GM12801 (cell line): ENCODE results near the gene RBL2.

Experiments used
- CTCF ChIP-seq: IDR thresholded peaks from one replicate; pipeline ENCODE4 v1.5.1; 2011; ENCODE audit warnings: control low read depth; ENCODE audit not compliant: insufficient read length; ENCODE audit errors: extremely low read depth

Gene RBL2

GRCh38 chr16:53509906-53510703 lies 75.8 kb downstream of the RBL2 start:
- peak; percentile 88 for TF ChIP-seq CTCF

GRCh38 chr16:53510704-53511070 lies 76.4 kb downstream of the RBL2 start:
- no peak for TF ChIP-seq CTCF

- TF ChIP-seq CTCF, result no peak
Observed at GRCh38 chr16:53511084-53511402, 76.8 kb downstream of the RBL2 start.

- no peak for TF ChIP-seq CTCF
Observed at GRCh38 chr16:53511403-53512280, 77.4 kb downstream of the RBL2 start.

GRCh38 chr16:53515259-53515658 lies 81.0 kb downstream of the RBL2 start:
- no peak for TF ChIP-seq CTCF

GRCh38 chr16:53515811-53516210 lies 81.5 kb downstream of the RBL2 start:
- no peak for TF ChIP-seq CTCF

- no peak for TF ChIP-seq CTCF
Observed at GRCh38 chr16:53517851-53518250, 83.6 kb downstream of the RBL2 start.
